A549 (cell line): Measurements from ENCODE around the gene BMP3. TPM values are rescaled to one million over a fixed set of nuclear protein-coding genes. Genes with fewer than 3 reads are reported as not detected.

Experiments used
- ATAC-seq, 2 experiments: fragments of 200-7000 bp in 1 of 2; fragments of >200 bp in 1 of 2; cut with Nextera tagmentation in 1 of 2; cut with Tn5 transposase in 1 of 2; 3 replicates each; pipeline versions ENCODE4 v1.8.0 to v1.9.1; 2018 to 2020; ENCODE audit warnings: mild to moderate bottlenecking in 1 of 2, moderate library complexity in 1 of 2
- CTCF ChIA-PET: fragments of 300-600 bp; sonication (Branson Sonifier 250); formaldehyde crosslinking; extraction: SDS; loops from one replicate; lab custom pipeline; 2021; ENCODE audit warnings: antibody characterized with exemption, inconsistent platforms; lab: Yijun Ruan, JAX
- POLR2A ChIA-PET: fragments of 350-600 bp; formaldehyde crosslinking; extraction: SDS; loops from one replicate; lab custom pipeline; 2021; ENCODE audit warnings: antibody characterized with exemption, inconsistent platforms; lab: Yijun Ruan, JAX
- DNase-seq, 2 experiments: peaks; one replicate each; pipeline versions ENCODE4 v3.0.0 to v3.0.0-alpha.2; 2011 to 2016; ENCODE audit warnings: low read depth in 1 of 2, low spot score in 1 of 2
- FAIRE-seq: peaks from 2 replicates; lab custom pipeline; 2011; peaks lifted over from hg19 to GRCh38; lab: Jason Lieb, UNC
- H3K27ac ChIP-seq, 2 experiments: fragments of >200 bp; sonication (Bioruptor Twin); formaldehyde crosslinking; 3 replicates each; pipeline ENCODE4 v1.5.1; 2016 to 2017
- H3K4me1 ChIP-seq: fragments of >200 bp; sonication (Bioruptor Twin); formaldehyde crosslinking; 3 replicates; pipeline ENCODE4 v1.6.1; 2016
- H3K4me2 ChIP-seq: fragments of >200 bp; sonication (Bioruptor Twin); formaldehyde crosslinking; 3 replicates; pipeline ENCODE4 v1.6.1; 2016
- H3K4me3 ChIP-seq: fragments of >200 bp; sonication (Bioruptor Twin); formaldehyde crosslinking; 3 replicates; pipeline ENCODE4 v1.5.1; 2016
- H3K9me3 ChIP-seq: fragments of >200 bp; sonication (Bioruptor Twin); formaldehyde crosslinking; 3 replicates; pipeline ENCODE4 v1.6.1; 2016
- BHLHE40 ChIP-seq: IDR thresholded peaks from 2 replicates; pipeline ENCODE4 v1.6.1; 2012; ENCODE audit warnings: low read depth, low read length, inconsistent platforms
- CBX2 ChIP-seq: fragments of 200-600 bp; sonication (generic); IDR thresholded peaks from 2 replicates; pipeline ENCODE4 v1.6.1; 2016; ENCODE audit warnings: low read depth, mild to moderate bottlenecking, borderline replicate concordance
- CEBPB ChIP-seq, 2 experiments: fragments of >200 bp in 1 of 2; sonication (Bioruptor Twin) in 1 of 2; formaldehyde crosslinking in 1 of 2; IDR thresholded peaks; 2 replicates each; pipeline ENCODE4 v1.6.1; 2012 to 2016
- CHD4 ChIP-seq: fragments of 200-600 bp; sonication (generic); IDR thresholded peaks from 2 replicates; pipeline ENCODE4 v1.6.1; 2016; ENCODE audit warnings: antibody characterized with exemption, mild to moderate bottlenecking, borderline replicate concordance
- CTCF ChIP-seq: fragments of >200 bp; sonication (Bioruptor Twin); formaldehyde crosslinking; IDR thresholded peaks from 3 replicates; pipeline ENCODE4 v1.5.1; 2016
- EHF ChIP-seq: fragments of 250-450 bp; sonication (Bioruptor Pico); IDR thresholded peaks from 2 replicates; pipeline ENCODE4 v1.5.0; 2020; ENCODE audit warnings: mild to moderate bottlenecking
- EHMT2 ChIP-seq: fragments of 200-600 bp; sonication (generic); IDR thresholded peaks from 2 replicates; pipeline ENCODE4 v1.6.1; 2016; ENCODE audit warnings: antibody characterized with exemption, low read depth, mild to moderate bottlenecking, moderate library complexity
- EP300 ChIP-seq, 2 experiments: fragments of >200 bp; sonication (Bioruptor Twin); formaldehyde crosslinking; IDR thresholded peaks; 2 replicates in 1 of 2; 3 replicates in 1 of 2; pipeline ENCODE4 v1.6.1; 2016 to 2017
- ESRRA ChIP-seq: fragments of 150-350 bp; IDR thresholded peaks from 2 replicates; pipeline ENCODE4 v1.6.1; 2014; ENCODE audit warnings: mild to moderate bottlenecking, low read length, borderline replicate concordance
- FOSL2 ChIP-seq, 2 experiments: fragments of 450-650 bp in 1 of 2; fragments of >200 bp in 1 of 2; sonication (Bioruptor Twin) in 1 of 2; formaldehyde crosslinking; IDR thresholded peaks; 2 replicates each; pipeline versions ENCODE4 v1.5.0 to v1.6.1; 2016 to 2020; ENCODE audit warnings: mild to moderate bottlenecking in 1 of 2, moderate library complexity in 1 of 2
- FOXS1 ChIP-seq: fragments of 250-450 bp; sonication (Bioruptor Pico); IDR thresholded peaks from 2 replicates; pipeline ENCODE4 v1.5.0; 2020; ENCODE audit warnings: mild to moderate bottlenecking, moderate library complexity
- GATA3 ChIP-seq: IDR thresholded peaks from 2 replicates; pipeline ENCODE4 v1.6.1; 2012; ENCODE audit warnings: borderline replicate concordance
- HEYL ChIP-seq: fragments of 250-450 bp; sonication (Bioruptor Pico); IDR thresholded peaks from 2 replicates; pipeline ENCODE4 v1.8.0; 2021; ENCODE audit warnings: mild to moderate bottlenecking, moderate library complexity
- HOXA7 ChIP-seq: fragments of 250-450 bp; sonication (Bioruptor Pico); IDR thresholded peaks from 2 replicates; pipeline ENCODE4 v1.5.0; 2020; ENCODE audit warnings: mild to moderate bottlenecking, moderate library complexity
- KDM5A ChIP-seq: fragments of 200-600 bp; sonication (generic); IDR thresholded peaks from 2 replicates; pipeline ENCODE4 v1.6.1; 2016; ENCODE audit warnings: antibody characterized with exemption, mild to moderate bottlenecking
- MAFK ChIP-seq: fragments of 450-650 bp; IDR thresholded peaks from 2 replicates; pipeline ENCODE4 v1.6.1; 2014; ENCODE audit not compliant: partially characterized antibody
- MAX ChIP-seq: IDR thresholded peaks from 2 replicates; pipeline ENCODE4 v1.6.1; 2012
- MAZ ChIP-seq: fragments of 150-350 bp; IDR thresholded peaks from 2 replicates; pipeline ENCODE4 v1.6.1; 2014; ENCODE audit warnings: antibody characterized with exemption, low read depth, low read length, borderline replicate concordance
- MYC ChIP-seq: IDR thresholded peaks from 2 replicates; pipeline ENCODE4 v1.6.1; 2012; ENCODE audit warnings: mild to moderate bottlenecking, inconsistent platforms, low read length, improper control_type of control experiment, borderline replicate concordance
- NPAS2 ChIP-seq: fragments of 250-450 bp; sonication (Bioruptor Pico); IDR thresholded peaks from 2 replicates; pipeline ENCODE4 v1.8.0; 2022; ENCODE audit warnings: mild to moderate bottlenecking, moderate library complexity, borderline replicate concordance
- PHF8 ChIP-seq: fragments of 200-600 bp; sonication (generic); IDR thresholded peaks from 2 replicates; pipeline ENCODE4 v1.6.1; 2016; ENCODE audit warnings: low read depth, mild to moderate bottlenecking, antibody characterized with exemption, moderate library complexity, borderline replicate concordance
- RARB ChIP-seq: fragments of 250-450 bp; sonication (Bioruptor Pico); IDR thresholded peaks from 2 replicates; pipeline ENCODE4 v1.8.0; 2021; ENCODE audit warnings: mild to moderate bottlenecking, moderate library complexity
- RCOR1 ChIP-seq: fragments of 150-350 bp; IDR thresholded peaks from 2 replicates; pipeline ENCODE4 v1.6.1; 2014; ENCODE audit warnings: antibody characterized with exemption, low read length, low read depth
- RNF2 ChIP-seq: fragments of 200-600 bp; sonication (generic); IDR thresholded peaks from 2 replicates; pipeline ENCODE4 v1.6.1; 2016; ENCODE audit warnings: low read depth, mild to moderate bottlenecking, antibody characterized with exemption, moderate library complexity, borderline replicate concordance
- TP53 ChIP-seq: fragments of 250-450 bp; sonication (Bioruptor Pico); IDR thresholded peaks from 2 replicates; pipeline ENCODE4 v1.5.0; 2021; ENCODE audit warnings: mild to moderate bottlenecking, moderate library complexity
- USF2 ChIP-seq: fragments of 450-650 bp; IDR thresholded peaks from 2 replicates; pipeline ENCODE4 v1.6.1; 2014; ENCODE audit warnings: antibody characterized with exemption
- ZC3H11A ChIP-seq: fragments of 450-650 bp; IDR thresholded peaks from 2 replicates; pipeline ENCODE4 v1.6.1; 2014; ENCODE audit warnings: antibody characterized with exemption, mild to moderate bottlenecking
- ZFP36 ChIP-seq: fragments of 450-650 bp; IDR thresholded peaks from 2 replicates; pipeline ENCODE4 v1.6.1; 2014; ENCODE audit warnings: borderline replicate concordance; ENCODE audit not compliant: partially characterized antibody
- WGBS: methylation state at CpG from one replicate; pipeline ENCODE4 v1.1.6; 2017; ENCODE audit errors: missing lambda C conversion rate; 5-methylcytosine and 5-hydroxymethylcytosine counted together
- polyA plus RNA-seq, 4 experiments: library from polyadenylated mRNA; depleted of rRNA in 3 of 4; stranded (reverse); fragments of >200 nt; fragmentation: RNase III in 1 of 4; extraction: RNeasy Plus Mini Kit Qiagen cat#74134 plus additional on column Dnase treatment in 1 of 4; gene quantifications; 2 replicates in 3 of 4; 3 replicates in 1 of 4; pipeline ENCODE4 v1.2.3, GENCODE V29; 2011 to 2017
- TF ChIP-seq, protein P1 (sequence below): IDR thresholded peaks from 2 replicates; pipeline ENCODE4 v1.6.1; 2012

Gene BMP3
- polyA plus RNA-seq, 2 of the 4 experiments (the other 2 are of a cell fraction), result not detected

GRCh38 chr4:81052119-81053068 lies 21.9 kb downstream of the BMP3 start (continued):
- TF ChIP-seq CTCF, result peak; percentile 51

DNA sequence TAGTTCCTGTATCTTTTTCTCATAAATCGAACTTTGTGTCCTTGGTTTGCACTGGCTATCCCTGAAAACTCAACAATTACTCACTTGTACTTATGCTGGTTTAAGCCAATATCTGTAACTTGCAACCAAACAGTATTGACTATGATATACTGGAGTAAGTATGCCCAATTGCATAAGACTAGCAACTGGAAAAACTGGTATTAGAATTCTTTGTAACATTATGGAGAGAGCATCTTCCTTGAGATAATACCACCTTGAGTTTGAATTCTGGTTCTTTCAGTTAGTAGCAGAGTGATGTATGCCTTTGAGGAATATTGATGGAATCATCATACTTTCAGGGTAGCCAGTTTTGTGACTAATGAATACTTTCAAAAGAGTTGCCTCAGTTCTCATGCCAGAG lies 28.1 kb downstream of the BMP3 start:
- 0% methylated on average over 1 of the region's 1 CpG for WGBS

DNA sequence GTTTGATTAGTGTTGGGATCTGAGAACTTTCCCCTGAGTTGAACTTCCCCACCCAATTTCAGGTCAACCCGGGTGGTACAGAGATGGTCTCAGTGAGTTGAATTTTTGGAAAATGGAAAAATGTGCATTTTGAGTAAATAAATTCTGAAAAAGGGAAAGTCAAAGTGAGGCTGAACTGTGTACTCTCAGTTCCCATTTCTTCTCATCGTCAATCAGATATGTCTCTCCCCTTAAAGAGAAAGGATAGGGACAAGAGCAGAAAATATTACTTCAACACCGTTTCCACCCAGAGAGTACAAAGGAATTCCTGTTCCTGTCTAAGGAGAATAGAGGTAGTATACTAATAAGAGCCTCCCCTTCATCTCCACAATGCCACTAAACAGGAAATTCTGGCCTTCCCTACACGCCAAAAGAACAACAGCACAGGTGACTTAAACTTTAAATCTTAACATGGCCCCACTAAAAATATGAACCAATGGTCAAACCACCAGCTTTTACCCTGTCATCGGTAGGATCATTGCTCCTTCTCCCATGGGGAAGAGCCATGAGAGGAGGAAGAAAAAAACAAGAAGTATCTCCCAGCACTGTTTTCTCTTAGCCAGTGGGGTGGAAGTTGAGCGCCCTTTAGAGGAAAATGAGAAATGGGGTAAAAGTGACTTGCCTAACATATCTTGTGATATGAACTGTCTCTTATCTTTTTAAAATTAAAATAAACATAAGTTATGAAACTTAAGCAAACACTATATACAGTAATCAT lies 30.3 kb downstream of the BMP3 start:
- H3K4me2 ChIP-seq, result no peak overlapping the region
- TF ChIP-seq CHD4, result no peak
- no peak for TF ChIP-seq EP300 (IDR thresholded peaks at IDR 0.05)
- TF ChIP-seq NPAS2 (CRISPR knock-in tag), result no peak
- no peak for TF ChIP-seq MAX
- TF ChIP-seq HEYL, result no peak
- TF ChIP-seq, protein P1, sequence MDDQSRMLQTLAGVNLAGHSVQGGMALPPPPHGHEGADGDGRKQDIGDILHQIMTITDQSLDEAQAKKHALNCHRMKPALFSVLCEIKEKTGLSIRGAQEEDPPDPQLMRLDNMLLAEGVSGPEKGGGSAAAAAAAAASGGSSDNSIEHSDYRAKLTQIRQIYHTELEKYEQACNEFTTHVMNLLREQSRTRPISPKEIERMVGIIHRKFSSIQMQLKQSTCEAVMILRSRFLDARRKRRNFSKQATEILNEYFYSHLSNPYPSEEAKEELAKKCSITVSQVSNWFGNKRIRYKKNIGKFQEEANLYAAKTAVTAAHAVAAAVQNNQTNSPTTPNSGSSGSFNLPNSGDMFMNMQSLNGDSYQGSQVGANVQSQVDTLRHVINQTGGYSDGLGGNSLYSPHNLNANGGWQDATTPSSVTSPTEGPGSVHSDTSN, result no peak
- no peak for TF ChIP-seq GATA3
- TF ChIP-seq ZC3H11A, result no peak
- TF ChIP-seq CTCF, result no peak
- TF ChIP-seq MAFK, result no peak
- no peak for TF ChIP-seq RNF2
- TF ChIP-seq EHF, result no peak
- TF ChIP-seq RCOR1, result no peak
- no peak for TF ChIP-seq USF2
- TF ChIP-seq CBX2, result no peak
- no peak for TF ChIP-seq HOXA7 (CRISPR knock-in tag)
- no peak for TF ChIP-seq BHLHE40
- TF ChIP-seq EHMT2, result no peak
- no peak for TF ChIP-seq CEBPB (IDR thresholded peaks at IDR 0.05)
- TF ChIP-seq, all 56 proteins: peak for 0
- H3K4me1 ChIP-seq, result no peaks in the 10 kb centered on the region
- H3K27ac ChIP-seq, result no peak overlapping the region
- ATAC-seq (no peak), FAIRE-seq (no peak), DNase-seq (no peak)
- no peaks in the 10 kb centered on the region for H3K9me3 ChIP-seq
- no peak overlapping the region for H3K4me3 ChIP-seq
- 39% methylated on average over 6 of the region's 6 CpGs for WGBS
- POLR2A ChIA-PET, result no interaction called here
- CTCF ChIA-PET, result no interaction called here

More for the DNA sequence above, 28.1 kb downstream of the BMP3 start:
- Histone ChIP-seq H3K9me3 (no peaks in the 10 kb centered on the region), H3K4me3 (no peak overlapping the region), H3K4me1 (no peaks in the 10 kb centered on the region), H3K27ac (no peak overlapping the region), H3K4me2 (no peak overlapping the region)
- TF ChIP-seq FOXS1 (CRISPR knock-in tag), result no peak
- TF ChIP-seq RARB (CRISPR knock-in tag), result no peak
- TF ChIP-seq MAZ, result no peak
- no peak for TF ChIP-seq KDM5A
- TF ChIP-seq MAX, result no peak
- TF ChIP-seq MYC, result no peak
- no peak for TF ChIP-seq TP53 (CRISPR knock-in tag)
- TF ChIP-seq FOSL2 (IDR thresholded peaks at IDR 0.05), result no peak
- TF ChIP-seq FOSL2 (CRISPR knock-in tag; IDR thresholded peaks at IDR 0.05), result no peak
- TF ChIP-seq EP300 (IDR thresholded peaks at IDR 0.05), result no peak
- no peak for TF ChIP-seq ZFP36
- TF ChIP-seq PHF8, result no peak
- no peak for TF ChIP-seq ESRRA
- POLR2A ChIA-PET, result no interaction called here
- ATAC-seq (no peak), FAIRE-seq (no peak), DNase-seq (no peak)
- CTCF ChIA-PET, result interaction anchor here (1.2 kb wide), 1 partner anchor 11 kb away, joined by 3 read pairs; no protein-coding TSS in a partner anchor
